Stimulated activated CD8-positive, alpha-beta memory T cell treated with anti-CD3 and anti-CD28 coated beads, Interleukin-4, amount 100 ng/mL, for 4 hours (primary cell): ENCODE data around the gene LCAT.
"Not testable (repeated sequence)": the region's sequence is repeated elsewhere in the genome, so short reads cannot be mapped to it uniquely, and the experiment has no call there.

Experiments used
- DNase-seq, 2 donors: peaks; one replicate each; pipeline ENCODE4 v3.0.0-alpha.2; 2020; ENCODE audit warnings: low read depth in 2 of 2, low spot score in 1 of 2

The LCAT gene, protein sequence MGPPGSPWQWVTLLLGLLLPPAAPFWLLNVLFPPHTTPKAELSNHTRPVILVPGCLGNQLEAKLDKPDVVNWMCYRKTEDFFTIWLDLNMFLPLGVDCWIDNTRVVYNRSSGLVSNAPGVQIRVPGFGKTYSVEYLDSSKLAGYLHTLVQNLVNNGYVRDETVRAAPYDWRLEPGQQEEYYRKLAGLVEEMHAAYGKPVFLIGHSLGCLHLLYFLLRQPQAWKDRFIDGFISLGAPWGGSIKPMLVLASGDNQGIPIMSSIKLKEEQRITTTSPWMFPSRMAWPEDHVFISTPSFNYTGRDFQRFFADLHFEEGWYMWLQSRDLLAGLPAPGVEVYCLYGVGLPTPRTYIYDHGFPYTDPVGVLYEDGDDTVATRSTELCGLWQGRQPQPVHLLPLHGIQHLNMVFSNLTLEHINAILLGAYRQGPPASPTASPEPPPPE

DNA sequence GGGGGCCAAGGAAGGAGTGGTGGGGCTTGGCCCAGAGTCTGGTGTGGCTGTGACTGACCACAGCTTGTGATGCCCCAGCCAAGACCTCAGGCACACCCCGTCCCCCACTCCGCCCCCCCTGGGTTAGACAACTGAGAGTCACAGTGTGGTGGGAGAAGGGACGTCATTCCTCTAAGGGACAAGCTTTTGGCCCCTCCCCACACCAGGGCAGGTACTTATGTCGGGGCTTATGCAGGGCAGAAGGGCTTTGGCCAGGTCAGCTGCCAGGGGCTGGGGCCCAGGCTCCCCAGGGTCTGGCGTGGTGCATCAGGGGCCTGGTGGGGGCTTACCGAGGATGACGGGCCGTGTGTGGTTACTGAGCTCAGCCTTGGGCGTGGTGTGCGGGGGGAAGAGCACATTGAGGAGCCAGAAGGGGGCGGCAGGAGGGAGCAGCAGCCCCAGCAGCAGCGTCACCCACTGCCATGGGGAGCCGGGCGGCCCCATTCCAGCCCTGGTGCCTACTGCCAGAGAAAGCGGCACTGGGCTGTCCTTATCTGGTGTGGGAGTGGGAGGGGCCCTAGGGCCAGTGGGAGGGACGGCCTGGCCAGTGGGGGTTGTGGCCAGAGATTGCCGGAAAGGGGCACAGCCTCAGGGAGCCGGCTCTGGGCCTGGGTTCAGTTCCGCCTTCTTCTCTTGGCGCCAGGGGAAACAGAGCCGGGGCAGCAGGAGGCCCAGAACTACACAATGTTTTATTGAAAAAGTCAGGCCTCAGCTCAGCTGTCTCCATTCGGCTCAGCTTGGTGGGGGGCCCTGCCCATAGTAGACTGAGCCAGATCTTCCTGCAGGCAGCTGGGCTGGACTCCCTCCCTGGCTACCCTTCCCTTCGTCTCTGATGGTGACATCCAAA is at the start of gene LCAT:
LCAT (minus strand) TSS at position 502 of the 886 bp plus-strand sequence; CDS start at position 483, 19 bp downstream.
- DNase-seq = no peak

DNA sequence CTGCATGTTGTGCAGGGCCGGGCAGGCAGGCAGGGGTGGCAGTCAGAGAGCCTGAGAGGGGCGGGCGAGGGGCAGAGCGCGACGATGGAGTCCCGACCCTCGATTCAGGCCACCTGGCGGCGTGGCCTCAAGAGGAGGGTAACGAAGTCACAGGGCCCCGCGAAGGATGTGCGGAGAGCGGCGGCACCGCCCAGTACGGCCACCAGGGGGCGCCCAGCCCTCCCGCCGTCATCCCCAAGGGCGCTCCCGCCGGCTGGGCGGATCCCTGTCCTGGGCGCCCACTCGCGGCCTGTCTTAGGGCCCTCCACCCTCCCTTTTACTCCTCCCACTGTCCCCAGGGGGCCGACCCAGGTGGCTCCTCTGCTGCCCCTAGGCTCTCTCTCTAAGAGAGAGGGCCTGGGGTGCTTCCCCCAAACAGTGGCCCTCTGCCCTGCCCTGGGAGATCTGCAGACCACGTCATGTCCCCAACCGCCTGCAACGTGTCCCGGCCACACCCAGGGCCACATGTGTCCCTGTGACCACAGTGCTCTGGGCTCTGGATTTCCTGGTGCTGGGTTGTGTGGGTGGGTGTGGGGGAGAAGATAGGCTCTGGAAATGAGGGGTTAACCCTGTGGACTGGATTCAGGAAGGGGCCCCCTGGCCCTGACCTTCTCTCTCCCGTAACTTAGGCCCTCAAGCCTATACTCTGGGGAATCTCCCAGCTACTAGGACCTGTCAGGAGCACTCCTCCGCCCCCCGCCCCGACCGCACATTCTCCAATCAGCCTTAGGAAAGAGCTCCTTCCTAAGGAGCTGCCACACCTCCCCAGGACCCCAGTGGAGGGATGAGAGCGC is 49.5 kb upstream of the LCAT start:
- peak; percentile 53 to 54 for DNase-seq

DNA sequence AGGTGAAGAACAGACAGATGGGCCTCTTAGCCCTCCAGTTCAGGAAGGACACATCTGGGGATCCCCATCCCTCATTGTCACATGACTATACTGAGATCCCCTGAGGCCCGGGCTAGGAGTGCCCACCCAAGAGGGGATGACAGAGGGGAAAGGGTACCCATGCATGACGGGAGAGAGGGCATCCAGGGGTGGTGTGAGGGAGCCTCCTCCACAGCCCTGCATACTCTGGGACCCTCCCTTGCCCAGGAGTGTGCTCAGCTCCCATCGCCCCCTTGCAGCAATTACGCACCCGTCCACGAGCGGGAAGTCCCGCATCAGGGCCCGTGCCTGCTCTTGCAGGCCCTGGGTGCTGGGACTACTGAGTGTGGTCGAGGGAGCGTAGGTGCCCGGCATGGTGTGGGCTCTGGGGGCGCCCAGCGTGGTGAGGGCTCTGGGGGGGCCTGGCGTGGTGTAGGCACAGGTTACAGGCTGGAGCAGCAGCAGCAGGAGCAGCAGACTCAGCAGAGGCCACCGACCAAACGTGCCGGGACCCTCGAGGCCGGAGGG is 48.8 kb upstream of the LCAT start:
- DNase-seq = no peak

DNA sequence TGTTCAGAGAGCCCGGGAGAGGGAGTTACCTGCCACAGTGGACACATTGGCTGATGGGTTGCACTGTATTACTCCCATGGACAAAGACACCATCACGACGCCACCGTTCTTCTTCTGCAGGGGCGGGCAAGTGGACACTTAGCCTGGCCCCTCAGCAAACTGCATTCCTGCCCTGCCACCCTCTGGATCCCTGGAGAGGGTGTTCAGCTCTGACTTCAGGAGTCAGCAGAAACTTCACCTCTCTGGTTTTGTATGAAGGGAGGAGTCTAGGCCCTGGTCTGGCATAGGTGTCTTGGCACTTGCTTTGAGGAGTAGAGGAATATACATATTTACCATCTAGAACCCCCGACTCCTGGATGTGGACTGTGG is 46.1 kb upstream of the LCAT start:
- no peak for DNase-seq

DNA sequence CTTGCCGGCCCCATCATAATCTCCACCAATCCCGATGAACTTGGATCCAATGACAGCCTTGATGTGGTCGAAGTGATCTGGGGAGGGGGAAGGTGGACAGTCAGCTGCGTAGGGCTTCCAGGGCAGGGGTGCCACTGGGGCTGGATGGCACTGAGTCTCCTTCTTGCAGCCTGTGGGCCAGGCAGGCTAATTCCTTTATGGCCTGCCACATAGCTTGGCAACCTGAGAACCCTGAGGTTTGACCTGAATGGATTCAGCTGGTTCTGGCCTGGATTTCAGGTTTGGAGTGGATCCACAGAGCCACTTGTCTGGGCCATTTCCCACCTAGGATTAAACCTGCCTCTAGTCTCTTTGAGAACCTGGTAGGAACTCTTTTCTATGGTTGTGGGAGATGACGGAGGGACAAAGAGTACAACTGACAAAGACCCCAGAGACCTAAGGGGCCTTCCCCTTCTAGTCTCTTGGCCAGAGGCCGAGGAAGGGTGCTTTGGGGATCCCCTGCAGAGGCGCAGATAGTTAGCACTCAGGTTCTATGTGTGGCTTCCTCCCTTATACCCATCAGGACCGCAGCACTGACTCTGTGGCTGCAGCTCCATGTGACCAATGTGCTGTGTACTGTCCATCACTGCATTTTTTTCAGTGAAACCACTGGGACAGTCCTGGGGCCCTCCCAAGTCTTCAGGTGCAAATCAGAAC is 45.5 kb upstream of the LCAT start:
- no peak for DNase-seq

DNA sequence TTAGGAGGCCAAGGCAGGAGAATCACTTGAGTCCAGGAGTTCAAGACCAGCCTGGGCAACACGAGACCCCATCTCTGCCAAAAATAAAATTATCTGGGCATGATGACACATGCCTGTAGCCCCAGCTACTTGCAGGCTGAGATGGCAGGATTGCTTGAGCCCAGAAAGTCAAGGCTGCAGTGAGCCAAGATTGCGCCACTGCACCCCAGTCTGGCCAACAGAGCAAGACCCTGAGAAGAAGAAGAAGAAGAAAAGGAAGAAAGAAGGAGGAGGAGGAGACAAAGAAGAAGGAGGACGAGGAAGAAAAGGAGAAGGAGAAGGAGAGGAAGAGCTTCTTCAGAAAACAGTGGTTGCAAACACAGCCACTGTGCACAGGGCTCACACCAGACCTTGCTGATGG is 44.8 kb upstream of the LCAT start:
- DNase-seq = no peak

DNA sequence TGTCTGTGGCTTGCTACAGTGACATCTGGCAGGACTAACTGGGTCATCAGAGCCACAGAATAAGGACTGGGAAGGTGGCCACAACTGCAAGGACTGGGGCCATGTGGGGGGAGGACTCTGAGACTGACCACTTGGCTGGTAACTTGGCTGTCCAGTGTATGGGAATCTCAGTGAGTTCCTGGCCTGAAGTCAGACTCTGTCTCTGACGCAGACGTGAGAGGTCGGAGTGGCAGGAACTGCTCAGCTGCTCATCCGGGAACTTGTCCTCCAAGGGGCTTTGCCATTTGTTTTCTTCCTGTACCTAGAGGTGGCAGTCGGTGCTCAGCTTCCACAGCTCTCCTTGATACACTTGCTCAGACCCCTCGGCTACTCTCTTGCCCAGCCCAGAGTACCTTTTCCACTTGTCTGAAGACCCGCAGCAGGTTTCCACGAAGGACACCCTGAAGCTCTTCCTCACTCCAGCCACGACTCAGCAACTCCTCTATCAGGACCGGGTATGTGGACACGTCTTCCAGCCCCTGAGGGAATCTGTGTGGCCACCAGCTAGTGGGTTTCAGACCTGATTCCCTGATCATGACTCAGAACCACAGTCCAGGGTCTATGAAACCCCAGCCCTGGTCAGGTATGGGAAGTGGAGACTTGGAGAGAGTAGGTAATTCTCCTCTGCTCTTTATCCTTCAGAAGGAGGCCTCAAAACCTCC is 43.7 kb upstream of the LCAT start:
- no peak for DNase-seq

DNA sequence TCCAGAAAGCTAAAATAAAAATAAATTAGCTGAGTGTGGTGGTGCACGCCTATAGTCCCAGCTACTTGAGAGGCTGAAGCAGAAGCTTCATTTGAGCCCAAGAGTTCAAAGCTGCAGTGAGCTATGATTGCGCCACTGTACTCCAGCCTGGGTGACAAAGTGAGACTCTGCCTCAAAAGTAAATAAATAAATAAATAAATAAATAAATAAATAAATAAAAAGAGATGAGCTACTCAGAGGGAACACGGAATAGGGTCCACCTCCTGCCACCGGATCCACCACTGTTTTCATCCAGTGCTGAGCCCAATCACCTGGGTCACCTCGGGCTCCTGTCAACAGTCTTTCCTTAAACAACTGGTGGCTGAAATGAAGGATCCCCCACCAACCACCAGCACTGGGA is 43.0 kb upstream of the LCAT start:
- no peak for DNase-seq

DNA sequence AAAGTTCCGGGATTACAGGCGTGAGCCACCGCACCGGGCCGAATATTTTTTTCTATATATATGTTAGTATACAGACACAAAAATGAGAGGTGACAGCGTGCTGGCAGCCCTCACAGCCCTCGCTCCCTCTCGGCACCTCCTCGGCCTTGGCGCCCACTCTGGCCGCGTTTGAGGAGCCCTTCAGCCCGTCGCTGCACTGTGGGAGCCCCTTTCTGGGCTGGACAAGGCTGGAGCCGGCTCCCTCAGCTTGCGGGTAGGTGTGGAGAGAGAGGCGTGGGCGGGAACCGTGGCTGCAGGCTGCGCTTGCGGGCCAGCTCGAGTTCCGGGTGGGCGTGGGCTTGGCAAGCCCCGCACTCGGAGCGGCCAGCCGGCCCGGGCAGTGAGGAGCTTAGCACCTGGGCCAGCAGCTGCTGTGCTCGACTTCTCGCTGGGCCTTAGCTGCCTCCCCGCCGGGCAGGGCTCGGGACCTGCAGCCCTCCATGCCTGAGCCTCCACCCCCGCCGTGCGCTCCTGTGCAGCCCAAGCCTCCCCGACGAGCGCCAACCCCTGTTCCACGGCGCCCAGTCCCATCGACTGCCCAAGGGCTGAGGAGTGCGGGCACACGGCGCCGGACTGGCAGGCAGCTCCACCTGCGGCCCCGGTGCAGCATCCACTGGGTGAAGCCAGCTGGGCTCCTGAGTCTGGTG is 38.2 kb upstream of the LCAT start:
- DNase-seq = no peak

DNA sequence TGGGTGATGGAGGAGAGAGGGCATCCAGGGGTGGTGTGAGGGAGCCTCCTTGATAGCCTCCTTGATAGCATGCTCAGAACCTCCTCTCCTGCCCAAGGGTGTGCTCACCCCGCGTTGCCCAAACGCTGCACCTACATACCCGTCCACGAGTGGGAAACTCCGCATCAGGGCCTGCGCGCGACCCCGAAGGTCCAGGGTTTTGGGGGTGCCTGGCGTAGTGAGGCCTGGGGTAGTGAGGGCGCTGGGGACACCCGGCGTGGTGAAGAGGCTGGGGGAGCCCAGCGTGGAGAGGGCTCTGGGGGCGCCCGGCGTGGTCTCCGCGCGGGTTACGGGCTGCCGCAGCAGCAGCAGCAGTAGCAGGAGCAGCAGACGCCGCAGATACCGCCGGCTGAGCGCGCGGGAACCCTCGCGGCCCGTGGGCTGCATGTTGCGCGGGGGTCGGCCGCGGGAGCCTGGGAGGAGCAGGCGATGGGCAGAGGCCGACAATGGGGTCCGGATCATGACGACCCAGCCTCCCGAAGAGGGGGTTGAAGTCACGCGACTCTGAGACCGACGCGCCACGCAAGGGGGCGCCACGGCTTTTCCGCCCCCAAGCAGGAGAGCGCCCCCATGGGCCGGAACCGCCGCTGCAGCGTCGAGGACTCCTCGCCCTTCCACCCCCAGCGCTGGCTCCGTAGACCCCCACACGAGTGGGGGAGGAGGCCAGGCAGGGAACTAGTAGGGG is 36.2 kb upstream of the LCAT start, which contains the start of gene DPEP3:
DPEP3 (minus strand) TSS at position 545 of the 724 bp plus-strand sequence; CDS start at position 426, 119 bp downstream.
- no peak for DNase-seq

DNA sequence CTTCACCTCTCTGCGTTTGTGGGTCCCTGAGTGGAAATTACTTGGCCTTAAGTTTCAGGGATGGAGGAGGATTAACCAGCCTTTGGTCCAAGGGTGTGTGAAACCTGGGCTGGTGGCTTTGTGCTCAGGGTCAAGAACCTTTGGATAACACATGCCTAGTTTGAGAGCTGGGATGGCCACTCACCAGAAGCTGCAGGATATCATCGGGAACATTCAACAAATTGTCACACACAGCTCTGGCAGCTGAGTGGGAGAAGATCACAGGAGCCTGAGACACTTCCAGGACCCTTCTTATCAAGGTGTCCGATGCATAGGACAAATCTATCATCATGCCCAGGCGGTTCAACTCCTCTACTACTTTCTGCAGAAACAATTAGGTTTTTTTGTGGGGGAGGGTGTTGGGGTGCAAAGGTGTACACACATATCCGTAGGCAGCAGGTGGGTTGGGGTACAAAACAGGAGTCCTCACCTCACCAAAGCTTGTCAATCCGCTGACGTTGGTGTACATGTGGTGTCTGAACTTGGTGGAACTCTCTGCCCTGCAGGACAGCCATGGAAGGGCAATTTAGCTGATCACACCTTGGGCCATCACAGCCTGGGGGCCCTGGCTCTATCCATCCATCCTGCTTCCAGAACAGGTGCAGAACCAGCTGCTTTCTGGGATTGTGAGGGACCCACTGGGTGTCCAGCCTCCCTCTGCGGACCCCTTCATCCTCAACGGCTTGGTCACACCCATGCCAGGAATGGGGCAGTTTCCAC is 33.7 kb upstream of the LCAT start:
- DNase-seq = no peak

DNA sequence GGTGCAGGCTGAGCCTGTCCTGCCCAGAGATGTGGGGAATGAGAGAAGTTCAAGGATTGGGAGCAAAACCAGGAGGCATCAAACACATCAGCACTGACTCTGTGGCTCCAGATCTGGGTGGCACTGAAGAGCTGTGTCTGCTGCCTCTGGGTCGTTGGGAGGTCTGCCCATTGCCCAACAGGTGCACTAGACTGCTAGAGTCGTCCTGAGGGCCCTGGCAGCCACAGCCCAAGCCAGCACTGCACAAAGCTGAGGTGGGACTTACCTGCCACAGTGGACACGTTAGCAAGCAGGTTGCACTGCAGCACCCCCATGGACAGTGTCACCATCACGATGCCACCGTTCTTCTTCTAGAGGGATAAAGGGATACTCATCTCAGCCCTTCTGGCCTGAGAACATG is 33.1 kb upstream of the LCAT start:
- no peak for DNase-seq

DNA sequence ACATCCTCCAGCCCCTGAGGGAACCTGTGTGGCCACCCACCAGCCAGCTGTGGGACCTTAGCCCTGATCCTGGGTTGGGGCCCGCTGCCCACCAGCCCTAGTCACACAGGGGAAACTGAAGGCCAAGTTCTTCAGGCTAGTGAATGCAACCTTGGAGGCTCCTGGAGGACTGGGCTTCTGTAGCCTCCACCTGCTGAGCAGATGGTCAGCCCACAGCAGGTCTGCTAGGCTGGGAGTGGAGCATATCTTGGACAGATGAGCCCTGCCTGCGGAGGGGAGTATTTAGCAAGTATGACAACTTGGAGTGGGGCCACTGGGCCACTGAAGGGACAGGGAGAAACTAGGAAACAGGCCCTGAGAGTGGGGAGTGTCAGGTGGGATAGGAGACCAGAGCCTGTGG is 32.3 kb upstream of the LCAT start:
- no peak for DNase-seq

DNA sequence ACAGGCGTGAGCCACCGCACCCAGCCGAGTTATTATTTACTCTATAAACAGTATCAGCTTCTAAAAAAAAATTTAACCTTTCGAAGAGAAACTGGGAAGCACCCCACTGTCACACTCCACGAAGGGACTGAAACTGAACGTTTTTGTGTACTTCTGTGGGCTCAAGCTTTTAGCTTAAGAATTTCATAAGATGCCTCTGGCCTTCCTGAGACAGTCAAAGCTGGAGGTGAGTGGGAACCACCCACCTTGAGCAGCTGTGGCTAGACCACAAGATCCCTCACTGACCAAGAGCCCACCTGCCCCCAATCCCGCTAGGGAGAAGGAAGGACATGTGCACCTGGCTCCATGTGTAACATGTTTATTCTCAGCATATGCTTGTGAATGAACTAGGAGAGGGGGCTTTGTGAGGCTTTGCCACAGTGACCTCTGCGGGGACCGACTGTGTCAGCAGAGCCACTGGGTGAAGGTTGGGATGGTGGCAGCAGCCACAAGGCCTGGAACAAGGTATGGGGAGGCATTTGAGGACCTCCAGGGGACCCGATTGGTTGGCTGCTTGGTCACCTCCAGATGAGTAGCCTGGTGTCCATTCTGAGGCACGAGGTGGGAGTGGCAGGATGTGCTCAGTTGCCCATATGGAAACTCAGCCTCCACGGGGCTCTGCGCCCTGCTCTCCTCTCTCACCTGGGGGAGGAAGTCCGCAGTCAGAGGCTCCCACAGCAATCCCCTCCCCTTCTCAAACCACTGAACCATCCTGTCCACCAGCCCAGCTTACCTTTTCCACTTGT is 31.6 kb upstream of the LCAT start:
- DNase-seq = no peak

DNA sequence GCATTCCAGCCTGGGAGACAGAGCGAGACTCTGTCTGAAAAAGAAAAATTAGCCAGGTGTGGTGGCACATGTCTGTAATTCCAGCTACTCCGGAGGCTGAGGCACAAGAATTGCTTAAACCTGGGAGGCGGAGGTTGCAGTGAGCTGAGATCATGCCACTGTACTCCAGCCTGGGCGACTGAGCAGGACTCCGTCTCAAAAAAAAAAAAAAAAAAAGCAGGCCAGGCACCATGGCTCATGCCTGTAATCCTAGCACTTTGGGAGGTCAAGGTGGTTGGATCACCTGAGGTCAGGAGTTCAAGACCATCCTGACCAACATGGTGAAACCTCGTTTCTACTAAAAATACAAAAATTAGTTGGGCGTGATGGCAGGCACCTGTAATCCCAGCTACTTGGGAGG is 28.4 kb upstream of the LCAT start:
- not testable (repeated sequence) for DNase-seq

DNA sequence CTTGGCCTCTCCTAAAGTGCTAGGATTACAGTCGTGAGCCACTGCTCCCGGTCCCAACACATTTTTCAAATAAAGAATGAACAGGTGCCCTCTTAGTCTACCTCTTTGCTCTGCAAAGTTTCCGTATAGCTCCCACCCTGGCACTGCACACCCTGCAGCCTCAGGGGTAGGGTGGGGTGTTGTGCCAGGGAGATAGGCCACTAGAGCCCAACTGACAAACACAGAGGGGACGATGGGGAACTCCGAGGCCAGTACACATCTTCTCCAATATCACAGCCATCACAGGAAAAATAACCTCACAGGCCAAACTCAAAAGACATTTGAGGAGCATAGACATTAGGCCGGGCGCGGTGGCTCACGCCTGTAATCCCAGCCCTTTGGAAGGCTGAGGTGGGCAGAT is 27.2 kb upstream of the LCAT start:
- DNase-seq = no peak
